PC-3 (cell line): ENCODE measurements around the gene TBC1D8. TPM values are rescaled to one million over a fixed set of nuclear protein-coding genes. Genes with fewer than 3 reads are reported as not detected.
A peak's percentile ranks its signal among the peaks of the same experiment; 100 is the strongest.

ENCODE experiments used
- ATAC-seq: fragments of 200-7000 bp; cut with Tn5 transposase; 2 replicates; pipeline ENCODE4 v1.9.1; 2020; ENCODE audit warnings: mild to moderate bottlenecking, moderate library complexity
- BruUV-seq: library from RNA; stranded (reverse); fragments of 400-500 nt; replicated peaks from 2 replicates; lab custom pipeline; 2021; lab: Mats Ljungman, UMichigan
- CTCF ChIA-PET: fragments of 300-600 bp; sonication (Branson Sonifier 250); formaldehyde crosslinking; loops from one replicate; lab custom pipeline; 2022; ENCODE audit warnings: antibody characterized with exemption; lab: Charles Lee
- POLR2A ChIA-PET: fragments of 300-600 bp; sonication (Branson Sonifier 250); formaldehyde crosslinking; loops from one replicate; lab custom pipeline; 2022; ENCODE audit warnings: antibody characterized with exemption; ENCODE audit not compliant: unreplicated experiment; lab: Charles Lee
- DNase-seq: peaks from one replicate; pipeline ENCODE4 v3.0.0-alpha.2; 2015
- H2AFZ ChIP-seq: fragments of 300-600 bp; sonication (generic); 2 replicates; pipeline ENCODE4 v1.6.0; 2016; ENCODE audit warnings: antibody characterized with exemption, low read length
- H3F3A ChIP-seq: fragments of 300-600 bp; sonication (generic); one replicate; pipeline ENCODE4 v1.6.0; 2017; ENCODE audit warnings: antibody characterized with exemption, low read length, control low read depth, mild to moderate bottlenecking; ENCODE audit not compliant: unreplicated experiment
- H3K27ac ChIP-seq: fragments of 300-600 bp; sonication (generic); 2 replicates; pipeline ENCODE4 v1.5.1; 2016; ENCODE audit warnings: mild to moderate bottlenecking, low read length
- H3K27me3 ChIP-seq: fragments of 300-600 bp; sonication (generic); 2 replicates; pipeline ENCODE4 v1.6.1; 2016; ENCODE audit warnings: low read length, mixed read lengths
- H3K36me3 ChIP-seq: fragments of 300-600 bp; sonication (generic); 2 replicates; pipeline ENCODE4 v1.6.1; 2016; ENCODE audit warnings: low read depth, mixed run types, low read length, mixed read lengths
- H3K4me1 ChIP-seq: fragments of 300-600 bp; sonication (generic); 2 replicates; pipeline ENCODE4 v1.5.1; 2016; ENCODE audit warnings: low read length; ENCODE audit not compliant: insufficient read depth
- H3K4me2 ChIP-seq: fragments of 300-600 bp; sonication (generic); 2 replicates; pipeline ENCODE4 v1.6.0; 2016; ENCODE audit warnings: low read length
- H3K4me3 ChIP-seq: fragments of 300-600 bp; sonication (generic); 2 replicates; pipeline ENCODE4 v1.5.1; 2016; ENCODE audit warnings: mild to moderate bottlenecking, low read length, mixed read lengths
- H3K79me2 ChIP-seq: fragments of 300-600 bp; sonication (generic); 2 replicates; pipeline ENCODE4 v1.6.1; 2017; ENCODE audit warnings: low read length, mixed read lengths
- H3K9ac ChIP-seq: fragments of 300-600 bp; sonication (generic); 2 replicates; pipeline ENCODE4 v1.6.0; 2016; ENCODE audit warnings: mild to moderate bottlenecking, low read length
- H3K9me2 ChIP-seq: fragments of 300-600 bp; sonication (generic); replicated peaks from 2 replicates; pipeline ENCODE4 v1.6.1; 2016; ENCODE audit warnings: mixed run types, low read length, mixed read lengths
- H3K9me3 ChIP-seq: fragments of 300-600 bp; sonication (generic); 2 replicates; pipeline ENCODE4 v1.6.1; 2016; ENCODE audit warnings: low read length, mixed read lengths
- H4K20me1 ChIP-seq: fragments of 300-600 bp; sonication (generic); 2 replicates; pipeline ENCODE4 v1.6.1; 2016; ENCODE audit warnings: low read length, mixed read lengths
- CTCF ChIP-seq: fragments of 300-600 bp; sonication (generic); conservative IDR thresholded peaks from 2 replicates; pipeline ENCODE4 v1.5.1; 2017; ENCODE audit warnings: antibody characterized with exemption, low read depth, mild to moderate bottlenecking, low read length
- EZH2 ChIP-seq: fragments of 300-600 bp; sonication (generic); IDR thresholded peaks from one replicate; pipeline ENCODE4 v1.6.1; 2017; ENCODE audit warnings: antibody characterized with exemption, mild to moderate bottlenecking, low read length; ENCODE audit not compliant: unreplicated experiment
- EZH2phosphoT487 ChIP-seq: fragments of 300-600 bp; sonication (generic); IDR thresholded peaks from 2 replicates; pipeline ENCODE4 v1.6.1; 2018; ENCODE audit warnings: mild to moderate bottlenecking, antibody characterized with exemption, low read length, borderline replicate concordance
- intact Hi-C: fragments of 100-400 bp; cut with micrococcal nuclease; formaldehyde crosslinking; loops from 2 replicates; pipeline ENCODE4 v1.9.0; 2023
- total RNA-seq: library from RNA; depleted of rRNA; stranded (reverse); fragments of >200 nt; gene quantifications from 2 replicates; pipeline ENCODE4 v1.2.3, GENCODE V29; 2014

The TBC1D8 gene
- total RNA-seq, 1 experiment from 2014 or later, result 39.7 TPM

- peaks cover 35% of the 10 kb centered on the region for H3K79me2 ChIP-seq
- CTCF ChIA-PET, result no interaction called here
Measured at GRCh38 chr2:101083613-101084012, 67.6 kb downstream of the TBC1D8 start.

GRCh38 chr2:101082998-101083397 is 68.2 kb downstream of the TBC1D8 start:
- no peak overlapping the region for H3K9ac ChIP-seq
- ChIA-PET CTCF (no interaction called here), POLR2A (no interaction called here)
- H3K79me2 ChIP-seq, result peaks cover 39% of the 10 kb centered on the region
- no peaks in the 10 kb centered on the region for H4K20me1 ChIP-seq
- peaks cover 12% of the 10 kb centered on the region for H3K36me3 ChIP-seq
- peaks cover 19% of the 10 kb centered on the region for H3K4me1 ChIP-seq
- intact Hi-C loops, result no loop called here
- no peaks in the 10 kb centered on the region for H3K27me3 ChIP-seq
- H3K9me3 ChIP-seq, result no peaks in the 10 kb centered on the region
- DNase-seq, result no peak
- H2AFZ ChIP-seq, result no peak overlapping the region
- TF ChIP-seq CTCF (no peak), EZH2phosphoT487 (no peak), EZH2 (no peak)
- no peak overlapping the region for H3K27ac ChIP-seq
- no peaks in the 10 kb centered on the region for H3K9me2 ChIP-seq
- H3K4me3 ChIP-seq, result no peak overlapping the region
- H3K4me2 ChIP-seq, result no peak overlapping the region
- H3F3A ChIP-seq, result no peaks in the 10 kb centered on the region
- no TSS peak for BruUV-seq
- no peak for ATAC-seq

More at GRCh38 chr2:101083613-101084012, 67.6 kb downstream of the TBC1D8 start:
- H2AFZ ChIP-seq, result no peak overlapping the region
- H3K9me2 ChIP-seq, result no peaks in the 10 kb centered on the region
- no peak overlapping the region for H3K4me3 ChIP-seq
- no peak overlapping the region for H3K9ac ChIP-seq
- no TSS peak for BruUV-seq
- no peak overlapping the region for H3K27ac ChIP-seq
- no peaks in the 10 kb centered on the region for H3K9me3 ChIP-seq
- peaks cover 12% of the 10 kb centered on the region for H3K36me3 ChIP-seq
- intact Hi-C loops, result no loop called here
- TF ChIP-seq CTCF (no peak), EZH2phosphoT487 (no peak), EZH2 (no peak)
- H3F3A ChIP-seq, result no peaks in the 10 kb centered on the region
- H3K4me1 ChIP-seq, result peaks cover 19% of the 10 kb centered on the region
- no peak overlapping the region for H3K4me2 ChIP-seq
- no peak for ATAC-seq
- H3K27me3 ChIP-seq, result no peaks in the 10 kb centered on the region
- POLR2A ChIA-PET, result no interaction called here
- DNase-seq, result no peak
- H4K20me1 ChIP-seq, result no peaks in the 10 kb centered on the region

GRCh38 chr2:101081375-101081907 is 69.7 kb downstream of the TBC1D8 start:
- intact Hi-C loops, result no loop called here
- Histone ChIP-seq H3K4me3 (no peak overlapping the region), H3K4me1 (peaks cover 19% of the 10 kb centered on the region), H3K36me3 (peaks cover 12% of the 10 kb centered on the region), H3K27ac (peak overlapping the region; percentile 82), H3K9me2 (no peaks in the 10 kb centered on the region), H3F3A (no peaks in the 10 kb centered on the region), H3K9ac (peak overlapping the region; percentile 47), H3K79me2 (peaks cover 45% of the 10 kb centered on the region), H3K4me2 (no peak overlapping the region), H3K27me3 (no peaks in the 10 kb centered on the region), H4K20me1 (no peaks in the 10 kb centered on the region), H3K9me3 (no peaks in the 10 kb centered on the region), H2AFZ (no peak overlapping the region)
- CTCF ChIA-PET, result no interaction called here
- POLR2A ChIA-PET, result no interaction called here
- DNase-seq (no peak), ATAC-seq (no peak)
- TF ChIP-seq EZH2phosphoT487 (no peak), EZH2 (no peak), CTCF (no peak)
- no TSS peak for BruUV-seq
